GM11168 (cell line): ENCODE measurements around the gene CCDC146.
"Not testable (repeated sequence)": the region's sequence is repeated elsewhere in the genome, so short reads cannot be mapped to it uniquely, and the experiment has no call there.

Experiments
- in situ Hi-C: fragments of 300-500 bp; cut with MboI; formaldehyde crosslinking; loops from one replicate; pipeline ENCODE4 v1.12.0; 2022; ENCODE audit warnings: low sequenced_read_pairs; ENCODE audit not compliant: unreplicated experiment

The CCDC146 gene

DNA sequence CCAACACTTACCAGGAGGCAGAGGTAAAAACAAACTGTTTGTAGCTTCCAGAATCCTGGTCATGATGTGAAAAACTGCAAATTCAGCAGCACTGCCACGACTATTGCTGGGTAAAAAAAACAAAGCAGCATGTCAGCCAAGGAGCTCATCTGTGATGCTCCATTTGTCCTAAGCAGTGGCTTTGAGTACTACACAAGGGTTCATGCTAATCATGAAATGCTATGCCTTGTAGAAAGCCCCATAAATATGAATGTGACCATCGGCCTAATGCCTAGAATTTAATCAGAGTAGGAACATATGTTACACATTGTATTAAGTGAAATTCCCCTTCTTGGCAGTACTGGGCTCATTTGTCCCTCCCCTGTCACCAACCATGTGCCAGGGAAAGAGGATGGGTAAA lies 198.3 kb downstream of the CCDC146 start:
- in situ Hi-C loops: loop anchor here (5.0 kb wide), 1 partner anchor 48 kb away; no protein-coding TSS in a partner anchor

DNA sequence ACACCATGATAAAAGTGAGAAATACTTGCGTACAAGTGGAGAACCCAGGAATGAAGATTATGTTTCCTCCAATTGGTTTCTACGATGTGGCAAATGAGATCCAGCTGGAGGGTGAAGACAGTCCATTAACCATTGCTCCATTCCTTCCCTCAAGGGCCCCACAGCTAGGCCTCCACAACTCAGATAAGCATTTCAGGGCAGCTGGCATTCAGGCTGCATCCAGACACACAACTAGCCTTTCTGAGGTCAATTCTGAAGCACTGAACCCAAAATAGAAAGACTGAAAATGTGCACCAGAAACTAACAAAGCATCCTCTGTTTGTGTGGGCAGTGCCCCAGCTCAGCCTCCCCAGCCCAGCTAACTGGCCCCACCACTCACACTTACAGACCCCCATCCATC lies 198.9 kb downstream of the CCDC146 start:
- in situ Hi-C loops: loop anchor here (5.0 kb wide), 1 partner anchor 49 kb away; no protein-coding TSS in a partner anchor

DNA sequence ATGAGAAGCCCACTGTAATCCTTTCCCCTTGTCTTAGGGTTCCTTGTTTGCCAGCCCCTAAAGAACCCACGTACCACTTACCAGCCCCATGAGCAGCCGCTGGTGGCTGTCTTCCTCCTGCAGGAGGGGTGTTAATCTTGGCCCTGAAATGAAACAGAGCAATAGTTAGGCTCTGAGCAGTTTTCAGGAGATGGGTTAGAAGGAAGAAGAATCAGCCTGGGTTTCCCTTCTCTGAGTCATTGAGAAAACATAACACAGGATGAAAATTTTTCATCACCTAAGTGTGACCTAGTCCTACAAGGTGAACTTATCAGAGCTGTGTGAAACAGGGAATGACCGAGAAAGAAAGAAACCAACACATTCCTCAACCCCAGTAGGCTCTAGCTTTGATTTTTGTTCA lies 203.7 kb downstream of the CCDC146 start:
- in situ Hi-C loops: no loop called here

DNA sequence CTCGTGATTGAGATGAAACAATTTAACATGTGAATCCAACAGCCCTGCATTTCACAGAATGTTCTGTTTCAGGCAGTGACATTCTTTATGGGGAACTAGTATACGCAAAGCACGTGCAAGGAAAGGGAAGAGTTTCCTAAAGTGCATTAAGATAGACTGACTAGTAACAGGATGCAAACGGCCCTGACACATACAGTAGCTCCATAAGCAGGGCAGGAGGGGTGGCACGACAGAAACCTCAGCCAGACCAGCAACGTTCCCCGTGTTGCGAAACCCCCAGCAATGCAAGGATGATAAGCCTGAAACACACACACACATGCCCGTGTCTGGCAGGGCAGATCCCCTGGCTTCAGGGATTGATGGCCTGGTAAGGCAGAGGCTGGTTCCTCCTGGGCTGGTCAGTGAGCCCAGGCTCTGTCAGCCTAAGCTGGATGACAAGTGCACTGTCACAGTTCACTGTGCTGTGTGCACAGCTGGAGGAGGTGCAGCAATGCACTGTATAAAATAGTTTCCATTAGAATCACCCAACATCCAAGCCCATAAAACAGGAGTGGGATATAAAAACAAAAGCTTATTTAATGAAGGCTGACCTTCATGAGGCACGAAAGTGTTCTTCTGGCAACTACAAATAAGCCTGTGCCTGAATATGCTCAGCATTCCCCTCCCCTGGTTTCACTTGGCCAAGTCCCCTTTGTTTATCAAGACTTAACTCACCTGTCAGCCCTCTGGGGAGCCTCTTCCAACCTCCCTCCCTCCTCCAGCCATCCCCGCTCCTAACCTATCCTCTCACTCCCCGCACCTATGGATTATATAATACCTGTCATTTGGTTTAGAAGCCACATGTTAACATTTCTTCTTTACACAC lies 204.9 kb downstream of the CCDC146 start:
- in situ Hi-C loops: no loop called here

GRCh38 chr7:77327932-77328628 lies 205.7 kb downstream of the CCDC146 start:
- in situ Hi-C loops: no loop called here

DNA sequence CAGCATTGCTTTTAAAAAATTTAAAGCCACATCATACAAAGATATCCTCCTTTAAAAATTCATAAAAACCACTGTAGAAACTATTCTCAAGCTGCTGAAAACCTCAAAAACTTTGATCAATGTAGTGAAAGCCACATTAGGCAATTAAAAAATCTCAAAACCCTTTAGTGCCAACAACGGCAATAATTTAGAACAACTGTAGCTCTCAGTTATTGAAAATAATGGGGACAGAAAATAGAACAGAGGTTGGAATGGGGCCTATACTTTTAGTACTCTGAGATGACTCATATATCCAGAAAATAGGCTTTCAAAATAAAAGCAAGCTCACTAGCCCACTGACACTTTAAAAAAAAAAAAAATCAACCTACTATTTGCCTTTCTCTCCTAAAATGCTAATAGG lies 206.3 kb downstream of the CCDC146 start:
- in situ Hi-C loops: no loop called here

- in situ Hi-C loops: no loop called here
Observed at GRCh38 chr7:77329466-77330168, 207.2 kb downstream of the CCDC146 start.

- in situ Hi-C loops: no loop called here
Observed at GRCh38 chr7:77330169-77330882, 207.9 kb downstream of the CCDC146 start.

DNA sequence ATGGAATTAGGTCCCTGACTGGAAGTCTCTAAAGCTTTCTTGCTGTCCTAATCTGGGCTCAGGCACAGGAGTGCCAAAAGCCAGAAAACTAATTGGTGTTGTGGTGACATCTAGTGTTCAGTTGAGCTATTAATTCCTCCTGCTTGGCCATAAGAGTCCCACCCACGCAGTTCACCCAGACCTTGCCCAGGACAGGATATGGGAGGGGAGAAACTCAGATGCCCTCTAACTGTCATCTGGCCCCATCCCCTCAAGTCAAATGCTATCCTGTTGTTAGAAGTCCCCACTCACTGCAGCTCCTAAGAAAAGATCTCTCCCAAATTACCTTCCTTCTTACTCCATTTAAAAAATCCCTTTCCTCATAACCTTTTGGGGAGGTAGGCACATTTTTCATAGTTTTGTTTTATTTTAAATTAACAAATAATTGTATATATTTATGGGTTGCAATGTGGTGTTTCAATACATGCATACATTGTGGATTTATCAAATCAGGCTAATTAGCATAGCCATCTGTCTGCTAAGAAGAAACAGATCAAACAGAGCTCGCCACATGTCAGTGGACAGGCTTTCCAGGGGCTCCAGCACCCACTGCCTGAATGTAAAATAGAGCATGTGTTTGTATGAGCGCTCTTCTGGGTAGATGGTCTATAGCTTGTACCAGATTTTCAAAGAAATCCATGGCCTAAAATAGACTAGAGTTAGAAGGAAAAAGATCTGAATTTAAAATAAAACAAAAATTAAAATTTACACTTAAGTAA lies 209.7 kb downstream of the CCDC146 start:
- in situ Hi-C loops: no loop called here

DNA sequence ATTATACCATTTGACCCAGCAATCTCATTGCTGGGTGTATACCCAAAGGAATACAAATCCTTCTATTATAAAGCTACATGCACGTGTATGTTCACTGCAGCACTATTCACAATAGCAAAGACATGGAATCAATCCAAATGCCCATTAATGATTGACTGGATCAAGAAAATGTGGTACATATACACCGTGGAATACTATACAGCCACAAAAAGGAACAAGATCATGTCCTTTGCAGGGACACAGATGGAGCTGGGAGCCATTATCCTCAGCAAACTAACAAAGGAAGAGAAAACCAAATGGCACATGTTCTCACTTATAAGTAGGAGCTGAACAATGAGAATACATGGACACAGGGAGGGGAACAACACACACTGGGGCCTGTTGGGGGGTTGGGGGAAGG lies 211.6 kb downstream of the CCDC146 start:
- in situ Hi-C loops: not testable (repeated sequence)

DNA sequence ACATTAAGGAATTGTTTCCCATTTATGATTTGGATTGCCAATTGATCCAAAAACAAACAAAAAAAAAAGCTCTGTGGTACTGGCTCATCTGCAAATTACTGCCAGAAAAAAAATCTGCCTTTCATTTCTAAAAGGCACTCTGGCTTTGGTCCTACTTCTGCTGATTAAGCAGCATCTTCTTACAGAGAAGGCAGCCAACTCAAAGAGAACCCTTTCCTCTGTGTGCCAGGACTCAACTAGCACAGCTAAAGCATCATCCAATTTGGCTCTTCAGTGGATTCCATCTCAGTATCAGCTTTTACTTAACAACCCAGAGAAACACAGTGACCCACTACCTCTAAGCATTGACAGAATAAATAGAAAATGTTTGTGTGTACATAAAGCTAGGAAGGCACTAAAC lies 213.2 kb downstream of the CCDC146 start:
- in situ Hi-C loops: no loop called here

DNA sequence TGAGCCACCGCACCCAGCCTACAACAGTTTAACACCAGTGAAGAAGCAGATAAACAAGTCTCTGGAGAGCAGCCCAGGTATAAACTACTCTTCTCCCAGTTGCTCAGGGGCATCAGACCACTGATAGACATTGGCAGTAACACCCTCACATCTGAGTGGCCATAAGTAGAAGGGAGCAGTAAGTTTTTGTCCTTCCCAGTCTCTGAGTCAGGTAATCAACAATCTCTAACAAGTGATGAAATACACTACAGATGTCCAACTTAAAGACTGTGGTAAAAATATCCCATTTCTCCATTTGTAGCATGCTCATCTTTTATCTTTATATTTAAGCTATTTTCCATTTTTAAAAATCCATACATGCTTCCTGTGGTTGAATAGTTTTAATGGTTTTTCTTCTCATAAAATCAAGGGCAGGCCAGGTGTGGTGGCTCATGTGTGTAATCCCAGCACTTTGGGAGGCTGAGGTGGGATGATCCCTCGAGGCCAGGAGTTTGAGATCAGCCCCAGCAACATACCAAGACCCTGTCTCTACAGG lies 215.1 kb downstream of the CCDC146 start:
- in situ Hi-C loops: no loop called here

DNA sequence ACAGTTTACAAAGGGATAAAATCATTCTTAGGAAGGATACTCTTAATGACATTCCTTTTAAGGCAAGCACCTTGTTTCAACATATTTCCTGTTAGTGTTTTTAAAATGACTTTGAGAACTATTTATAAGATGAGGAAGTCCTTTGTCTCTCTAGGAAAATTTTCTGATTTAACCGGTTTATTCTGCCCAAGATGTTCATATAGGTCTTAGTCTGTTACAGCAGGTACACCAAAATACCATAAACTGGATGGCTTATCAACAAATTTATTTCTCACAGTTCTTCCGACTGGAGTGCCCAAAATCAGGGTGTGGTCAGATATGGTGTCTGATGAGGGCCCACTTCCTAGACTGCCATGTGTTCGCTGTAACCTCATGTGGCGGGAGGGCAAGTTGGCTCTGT lies 215.8 kb downstream of the CCDC146 start:
- in situ Hi-C loops: no loop called here

DNA sequence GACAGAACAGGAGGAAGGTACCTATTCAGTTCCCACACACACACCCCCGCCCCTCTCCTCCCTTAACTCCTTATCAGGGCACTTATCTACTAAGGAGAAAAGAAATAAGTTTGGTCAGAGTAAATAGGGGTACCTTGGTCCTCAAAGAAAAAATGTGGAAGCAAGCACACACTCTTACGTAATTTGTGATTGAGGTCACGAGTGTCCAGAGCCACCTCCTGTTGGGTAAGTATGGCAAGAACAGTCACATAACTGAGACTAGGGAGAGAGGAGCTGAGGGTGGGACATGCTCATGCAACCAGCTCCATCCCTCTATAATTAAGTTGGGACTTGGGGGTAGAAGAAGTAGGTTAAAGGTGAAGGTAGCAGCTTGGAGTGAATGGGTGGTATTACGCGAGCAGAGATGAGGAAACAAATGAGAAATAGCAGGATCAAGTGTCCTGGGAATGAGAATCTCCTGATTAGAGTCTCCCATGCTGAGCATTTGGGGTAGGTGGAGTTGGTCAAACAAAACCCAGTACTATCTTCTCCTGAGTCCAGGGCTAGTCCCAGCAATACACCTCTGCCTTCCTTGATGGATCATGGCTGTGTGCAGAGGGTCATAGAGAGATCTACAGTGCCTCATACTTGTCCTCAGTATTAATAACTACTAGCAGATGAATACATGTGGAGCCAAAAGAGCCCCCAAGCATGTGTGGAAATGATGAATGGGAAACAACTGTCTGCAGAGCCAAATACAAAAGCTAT lies 216.6 kb downstream of the CCDC146 start:
- in situ Hi-C loops: no loop called here

DNA sequence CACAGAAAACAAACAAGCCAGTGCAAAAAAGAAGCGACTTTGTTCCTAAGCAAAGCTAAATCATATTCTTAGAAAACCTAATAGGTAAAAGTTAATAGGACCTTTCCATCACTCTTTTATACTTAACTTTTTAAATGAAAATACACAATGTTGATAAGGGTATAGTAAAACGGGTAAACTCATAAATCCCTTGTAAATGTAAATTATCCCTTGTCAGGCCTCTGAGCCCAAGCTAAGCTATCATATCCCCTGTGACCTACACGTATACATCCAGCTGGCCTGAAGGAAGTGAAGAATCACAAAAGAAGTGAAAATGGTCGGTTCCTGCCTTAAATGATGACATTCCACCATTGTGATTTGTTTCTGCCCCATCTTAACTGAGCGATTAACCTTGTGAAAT lies 217.3 kb downstream of the CCDC146 start:
- in situ Hi-C loops: no loop called here
